NCI-H510A treated with DMSO at 0.1 percent for 48 hours (cell line): ENCODE results near the gene LILRA2.
"Not testable (repeated sequence)": the region's sequence is repeated elsewhere in the genome, so short reads cannot be mapped to it uniquely, and the experiment has no call there.

Experiments
- DNase-seq: peaks from one replicate; lab custom pipeline; 2025; lab: John Stamatoyannopoulos, UW

LILRA2 gene

DNA sequence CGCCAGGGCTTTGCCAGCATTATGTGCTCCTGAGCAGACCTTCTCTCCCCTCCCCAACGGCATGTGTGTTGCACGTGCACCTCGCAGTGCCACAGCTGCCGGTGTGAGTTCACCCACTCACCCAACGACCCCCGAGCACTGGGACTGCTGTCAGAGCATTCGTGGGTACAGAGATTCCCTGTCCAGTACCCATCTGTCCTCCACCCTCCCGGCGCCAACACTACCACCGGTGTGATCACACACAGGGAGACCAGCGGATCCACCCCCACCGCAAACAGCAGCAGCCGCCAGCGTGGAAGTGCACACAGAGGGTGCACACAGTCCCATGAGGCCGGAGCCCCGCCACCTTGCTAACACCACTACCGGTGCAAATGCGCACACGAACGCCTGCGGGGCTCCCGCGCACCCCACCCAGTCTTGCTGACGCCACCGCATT lies 35.8 kb downstream of the LILRA2 start:
- no peak for DNase-seq

DNA sequence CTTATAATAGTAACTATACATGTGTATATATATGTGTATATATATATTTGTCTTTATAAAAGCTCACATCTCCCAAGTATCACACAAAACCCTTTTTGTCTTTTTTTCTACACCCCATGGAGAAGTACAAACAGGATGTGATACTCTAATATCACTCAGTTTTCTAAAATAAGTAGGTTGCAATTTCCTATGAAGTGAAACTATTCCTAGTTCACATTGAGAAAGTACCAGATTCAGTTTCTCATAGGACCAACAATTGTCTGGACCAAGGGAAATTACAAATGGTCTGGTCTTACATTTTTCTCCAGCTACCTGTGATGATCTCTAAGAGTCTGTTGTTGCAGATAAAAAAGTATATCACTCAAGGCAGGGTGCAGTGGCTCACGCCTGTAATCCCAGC lies 38.8 kb downstream of the LILRA2 start:
- no peak for DNase-seq

DNA sequence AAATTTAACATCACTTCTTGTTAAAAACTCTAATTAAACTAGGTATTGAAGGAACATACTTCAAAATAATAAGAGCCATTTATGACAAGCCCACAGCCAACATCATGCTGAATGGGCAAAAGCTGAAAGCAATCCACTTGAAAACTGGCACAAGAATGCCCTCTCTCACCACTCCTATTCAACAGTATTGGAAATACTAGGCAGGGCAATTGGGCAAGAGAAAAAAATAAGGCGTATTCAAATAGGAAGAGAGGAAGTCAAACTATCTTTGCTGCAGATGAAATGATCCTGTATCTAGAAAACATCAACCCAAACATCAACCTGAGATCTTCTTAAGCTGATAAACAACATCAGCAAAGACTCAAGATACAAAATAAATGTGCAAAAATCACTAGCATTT lies 41.1 kb downstream of the LILRA2 start:
- no peak for DNase-seq

- DNase-seq: no peak
These were observed 42.5 kb downstream of the LILRA2 start for GRCh38 chr19:54616057-54616456.

- no peak for DNase-seq
These were observed 43.4 kb downstream of the LILRA2 start for GRCh38 chr19:54616821-54617560.

GRCh38 chr19:54620464-54620863 lies 46.9 kb downstream of the LILRA2 start:
- DNase-seq: no peak

- no peak for DNase-seq
These were observed 48.8 kb downstream of the LILRA2 start for GRCh38 chr19:54622431-54622830.

GRCh38 chr19:54624234-54624633 lies 50.6 kb downstream of the LILRA2 start:
- DNase-seq: not testable (repeated sequence)

DNA sequence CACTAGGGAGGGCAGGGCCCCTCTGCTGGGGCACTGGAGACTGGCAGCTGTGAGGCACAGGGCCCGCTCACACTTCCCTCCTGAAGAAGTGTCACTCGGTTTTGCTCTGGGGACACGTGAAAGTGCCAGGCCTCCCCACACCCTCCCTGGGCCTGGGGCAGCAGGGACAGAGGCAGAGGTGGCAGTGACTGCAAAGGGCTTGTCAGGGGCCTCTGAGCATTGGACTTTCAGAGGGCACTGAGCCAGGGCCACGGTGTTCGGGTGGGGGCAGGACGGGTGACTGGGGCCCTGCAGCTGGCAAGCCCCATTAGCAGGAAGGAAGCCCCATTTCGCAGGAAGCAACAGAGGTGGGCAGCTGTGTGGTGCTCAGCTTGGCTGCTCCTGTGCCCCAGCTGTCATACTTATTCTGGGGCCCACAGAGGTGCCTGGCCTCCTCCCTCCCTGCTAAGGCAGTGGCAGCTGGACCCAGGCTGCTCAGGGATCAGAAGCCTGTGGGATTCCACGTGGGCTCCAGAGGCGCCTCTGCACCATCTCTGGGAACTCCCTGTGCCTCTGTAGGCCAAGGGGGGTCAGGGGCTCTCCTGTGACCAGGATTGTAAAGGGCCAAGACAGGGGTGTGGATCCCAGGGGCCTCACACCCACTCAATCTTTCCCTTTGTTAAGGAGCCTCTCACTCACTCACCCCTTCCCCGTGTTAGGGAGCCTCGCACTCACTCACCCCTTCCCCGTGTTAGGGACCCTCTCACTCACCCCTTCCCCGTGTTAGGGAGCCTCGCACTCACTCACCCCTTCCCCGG lies 51.5 kb downstream of the LILRA2 start:
- not testable (repeated sequence) for DNase-seq

- DNase-seq: no peak
These were observed 53.2 kb downstream of the LILRA2 start for GRCh38 chr19:54626757-54627156.

DNA sequence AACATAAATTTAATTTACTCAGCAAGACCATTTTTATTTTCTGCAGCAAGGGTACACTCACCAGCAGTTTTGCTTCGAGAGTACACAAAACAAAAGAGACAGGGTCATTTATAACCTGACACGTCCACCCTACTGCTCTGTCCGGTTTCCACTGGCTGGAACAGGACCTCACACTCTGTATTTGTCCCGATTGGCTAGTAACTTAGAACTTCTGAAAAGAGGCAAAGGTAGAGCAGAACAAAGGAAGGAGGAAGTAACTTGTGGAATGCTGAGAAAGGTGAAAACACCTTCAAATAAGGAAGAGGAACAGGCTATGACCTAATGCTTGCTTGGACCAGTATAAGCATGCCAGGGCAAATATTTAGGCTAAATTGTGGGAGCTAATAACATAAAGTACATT lies 54.3 kb downstream of the LILRA2 start:
- not testable (repeated sequence) for DNase-seq

DNA sequence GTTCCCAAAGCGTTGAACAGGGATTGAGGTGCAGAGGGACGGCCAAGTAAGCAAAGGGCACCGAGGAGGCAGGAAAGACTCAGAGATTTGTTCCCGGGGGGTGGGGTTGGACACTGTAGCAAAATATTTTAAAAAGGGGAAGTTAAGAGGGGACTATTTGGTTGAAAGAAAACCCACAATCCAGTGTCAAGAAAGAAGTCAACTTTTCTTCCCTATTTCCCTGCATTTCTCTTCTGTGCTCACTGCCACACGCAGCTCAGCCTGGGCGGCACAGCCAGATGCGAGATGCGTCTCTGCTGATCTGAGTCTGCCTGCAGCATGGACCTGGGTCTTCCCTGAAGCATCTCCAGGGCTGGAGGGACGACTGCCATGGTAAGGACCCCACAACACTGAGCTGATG lies 56.7 kb downstream of the LILRA2 start, which contains the start of gene LILRB1:
LILRB1 (plus strand) TSS at position 223 of the 400 bp plus-strand sequence. CDS start 590 bp downstream, outside the sequence.
- DNase-seq: not testable (repeated sequence)

DNA sequence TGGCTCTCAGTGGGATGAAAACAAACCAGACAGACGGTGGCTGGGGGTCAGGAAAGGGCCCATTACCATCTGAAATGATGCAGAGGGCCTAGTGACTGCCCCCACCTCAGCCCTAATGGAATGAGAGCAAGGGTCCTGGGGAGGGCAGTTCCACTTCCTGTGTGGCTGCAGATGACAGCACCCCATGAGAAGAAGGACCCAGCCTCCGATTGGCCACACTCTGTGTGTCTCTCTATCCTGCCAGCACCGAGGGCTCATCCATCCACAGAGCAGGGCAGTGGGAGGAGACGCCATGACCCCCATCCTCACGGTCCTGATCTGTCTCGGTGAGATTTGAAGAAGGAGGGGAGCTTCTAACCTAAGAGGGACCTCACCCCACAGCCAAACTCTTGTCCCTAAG lies 57.2 kb downstream of the LILRA2 start:
- no peak for DNase-seq

- DNase-seq: not testable (repeated sequence)
These were observed 58.1 kb downstream of the LILRA2 start for GRCh38 chr19:54631489-54632337.

GRCh38 chr19:54632517-54632916 lies 58.9 kb downstream of the LILRA2 start:
- not testable (repeated sequence) for DNase-seq

DNA sequence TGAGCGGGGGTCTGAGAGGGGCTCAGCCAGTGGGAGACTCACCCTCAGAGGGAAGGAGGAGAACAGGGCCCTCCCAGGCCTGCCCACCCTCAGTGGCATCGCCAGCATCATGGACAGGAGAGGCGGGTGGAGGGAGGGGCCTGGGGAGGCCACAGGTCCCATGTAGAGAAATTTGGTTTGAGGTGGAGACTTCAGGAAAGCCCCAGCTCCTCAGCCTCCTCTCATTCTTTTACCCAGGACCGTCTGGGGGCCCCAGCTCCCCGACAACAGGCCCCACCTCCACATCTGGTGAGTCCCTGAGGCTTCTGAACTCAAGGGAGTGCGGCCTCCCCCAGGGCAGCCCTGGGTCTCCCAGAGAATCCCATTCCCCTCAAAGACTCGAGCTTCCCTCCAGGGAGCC lies 59.8 kb downstream of the LILRA2 start:
- no peak for DNase-seq

DNA sequence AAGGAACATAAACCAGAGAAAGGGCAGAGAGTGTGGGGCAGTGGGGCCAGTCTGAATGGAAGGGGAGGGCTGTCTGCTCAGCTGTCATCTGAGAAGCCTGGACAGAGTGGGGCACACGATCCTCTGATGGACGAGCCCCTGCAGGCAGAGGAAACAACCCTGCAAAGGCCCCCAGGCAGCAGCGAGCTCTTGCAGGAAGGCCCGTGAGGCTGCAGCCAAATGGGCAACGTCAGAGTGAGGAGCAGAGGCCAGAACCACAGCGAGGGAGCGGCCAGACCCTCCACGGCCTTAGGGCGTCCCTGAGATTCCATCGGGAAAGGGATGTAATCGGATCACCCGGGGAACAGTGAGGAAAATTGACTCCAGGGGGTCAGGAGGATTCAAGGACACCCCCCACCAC lies 62.5 kb downstream of the LILRA2 start:
- DNase-seq: not testable (repeated sequence)

DNA sequence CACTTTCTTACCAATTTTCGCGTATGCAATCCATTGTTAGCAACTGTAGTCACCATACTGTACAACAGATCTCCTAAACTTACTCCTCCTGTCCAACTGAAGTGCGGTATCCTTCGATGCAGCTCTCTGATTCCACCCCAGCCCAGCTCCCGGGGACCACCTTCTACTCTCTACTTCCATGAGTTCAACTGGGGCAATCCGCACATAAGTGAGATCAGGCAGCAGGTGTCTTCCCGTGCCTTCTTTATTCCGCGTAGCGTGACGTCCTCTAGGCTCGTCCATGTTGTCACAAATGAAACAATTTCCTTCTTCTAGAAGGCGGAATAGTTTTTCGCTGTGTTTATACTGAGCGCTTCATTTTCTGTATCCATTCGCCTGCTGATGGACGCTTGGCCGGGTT lies 65.1 kb downstream of the LILRA2 start:
- DNase-seq: no peak
